ENCODE measurements around the gene LRRC8D. TPM values are rescaled to one million over a fixed set of nuclear protein-coding genes. Genes with fewer than 3 reads are reported as not detected.

Gene LRRC8D
- total and polyA plus RNA-seq, 9 of the 15 experiments (the other 6 are each of a cell fraction or from before 2014, with no cell fraction given) = 3.4 to 53.9 (median 15.9) TPM

GRCh38 chr1:89863165-89863830 is 42.5 kb downstream of the LRRC8D start:
- Histone ChIP-seq H3K36me3 (ENCODE audit: control insufficient read depth, insufficient read depth, low read length) (peaks cover 37% of the 10 kb centered on the region; the same call in 2 of the 3 replicates), H3K79me2 (ENCODE audit: control insufficient read depth, insufficient read depth, low read length) (peaks cover 6% of the 10 kb centered on the region; the same call in 2 of the 3 replicates), H3K9ac (ENCODE audit: insufficient read depth in 1 of 2, low read depth in 2 of 2, low read length in 2 of 2) (no peak overlapping the region), H3K4me3 (no peak overlapping the region), H3K27me3 (ENCODE audit: control insufficient read depth in 2 of 2, insufficient read depth in 2 of 2, low read length in 2 of 2) (no peaks in the 10 kb centered on the region), H3K9me3 (replicated peaks; ENCODE audit: control insufficient read depth, insufficient read depth, low read depth, low read length) (no peaks in the 10 kb centered on the region), H3K4me2 (ENCODE audit: insufficient read depth, low read length) (no peak overlapping the region), H3K9me1 (ENCODE audit: control insufficient read depth, insufficient read depth, low read length) (peaks cover 3% of the 10 kb centered on the region), H3K27ac (ENCODE audit: extremely low read depth, low read depth, low read length) (no peak overlapping the region), H2AFZ (ENCODE audit: low read depth, low read length) (no peak overlapping the region), H4K20me1 (replicated peaks; ENCODE audit: control insufficient read depth, insufficient read depth, low read length) (no peaks in the 10 kb centered on the region), H3K4me1 (replicated peaks in 1 of 2; ENCODE audit: control insufficient read depth in 2 of 2, insufficient read depth in 2 of 2, low read length in 2 of 2) (peaks cover 3 to 18% of the 10 kb centered on the region in 2 experiments; a peak in 3 of 5 replicates)
- ATAC-seq = no peak
- no peak for DNase-seq (ENCODE audit: extremely low read depth in 1 of 4, low spot score in 3 of 4)
- CTCF ChIA-PET (ENCODE audit: low intra/inter-chr PET ratio) = no interaction called here
- in situ Hi-C loops (cut with MboI) (no loop called here), intact Hi-C loops (cut with micrococcal nuclease) (no loop called here)
- FAIRE-seq = no peak
- 90% methylated on average over 3 of the region's 3 CpGs for WGBS (ENCODE audit: insufficient coverage, low coverage, missing lambda C conversion rate)
- BruUV-seq (replicated peaks) = no TSS peak
- POLR2A ChIA-PET = interaction anchor here (0.6 to 2.2 kb wide), 6 partner anchors 9 to 144 kb away, joined by 3 to 10 read pairs (median 4); no protein-coding TSS in a partner anchor
- no peak for TF ChIP-seq RBM25 (IDR thresholded peaks at IDR 0.05; ENCODE audit: low read depth, low read length, severe bottlenecking)
- TF ChIP-seq FOXK1 (CRISPR knock-in tag; IDR thresholded peaks at IDR 0.05; ENCODE audit: borderline replicate concordance) = no peak
- no peak for TF ChIP-seq HDAC2 (IDR thresholded peaks at IDR 0.05)
- TF ChIP-seq AFF1 (IDR thresholded peaks at IDR 0.05; ENCODE audit: low read depth in 1 of 2, partially characterized antibody in 2 of 2) = no peak
- TF ChIP-seq ZNF766 (CRISPR knock-in tag; conservative IDR thresholded peaks at IDR 0.05) = no peak
- no peak for TF ChIP-seq NFYB (IDR thresholded peaks at IDR 0.05; ENCODE audit: extremely low read depth, insufficient read length)
- no peak for TF ChIP-seq SREBF2 (CRISPR knock-in tag; IDR thresholded peaks at IDR 0.05)
- no peak for TF ChIP-seq RREB1 (CRISPR knock-in tag; IDR thresholded peaks at IDR 0.05)
